Ascending aorta (tissue), 2 donors: ENCODE data around the gene PPARD. TPM values are rescaled to one million over a fixed set of nuclear protein-coding genes. Genes with fewer than 3 reads are reported as not detected.
"Not testable (repeated sequence)": the region's sequence is repeated elsewhere in the genome, so short reads cannot be mapped to it uniquely, and the experiment has no call there.

ENCODE experiments used
- DNase-seq, 2 donors: peaks; one replicate each; pipeline ENCODE4 v3.0.0-alpha.2; 2019; ENCODE audit warnings: low spot score in 2 of 2
- H3K27ac ChIP-seq, 2 donors: fragments of 200-600 bp; sonication (generic); one replicate each; pipeline ENCODE4 v1.5.1; 2016 to 2017; ENCODE audit warnings: mild to moderate bottlenecking in 1 of 2
- H3K27me3 ChIP-seq: fragments of 200-600 bp; sonication (generic); one replicate; pipeline ENCODE4 v1.5.1; 2017
- H3K36me3 ChIP-seq, 2 donors: fragments of 200-600 bp; sonication (generic); one replicate each; pipeline ENCODE4 v1.5.1; 2016
- H3K4me1 ChIP-seq, 2 donors: fragments of 200-600 bp; sonication (generic); one replicate each; pipeline ENCODE4 v1.5.1; 2016 to 2017; ENCODE audit warnings: mild to moderate bottlenecking in 1 of 2
- H3K4me3 ChIP-seq, 2 donors: fragments of 200-600 bp; sonication (generic); one replicate each; pipeline ENCODE4 v1.5.1; 2016 to 2017; ENCODE audit warnings: mild to moderate bottlenecking in 1 of 2
- H3K9me3 ChIP-seq, 2 donors: fragments of 200-600 bp; sonication (generic); one replicate each; pipeline ENCODE4 v1.5.1; 2016
- intact Hi-C: fragments of 100-400 bp; cut with DNase I; formaldehyde crosslinking; loops from one replicate; pipeline ENCODE4 v1.15.1; 2023
- total RNA-seq: library from RNA; depleted of rRNA; stranded (reverse); fragments of >200 nt; gene quantifications from one replicate; pipeline ENCODE4 v1.1.0, GENCODE V29; 2016
- TF ChIP-seq, protein P1 (sequence below), 3 experiments: fragments of 200-600 bp in 2 of 3; fragments of 450-650 bp in 1 of 3; sonication (generic) in 2 of 3; IDR thresholded peaks; one replicate each; pipeline ENCODE4 v1.5.1; 2016 to 2019; ENCODE audit warnings: antibody characterized with exemption in 3 of 3, mild to moderate bottlenecking in 1 of 3, moderate library complexity in 1 of 3

Gene PPARD
- total RNA-seq, 1 donor from 2014 or later: 21.1 TPM

- peaks cover 26 to 34% of the 10 kb centered on the region in 2 donors for H3K36me3 ChIP-seq
- no peaks in the 10 kb centered on the region for H3K4me1 ChIP-seq
- peaks cover 16 to 20% of the 10 kb centered on the region in 2 donors for H3K9me3 ChIP-seq
- H3K27me3 ChIP-seq: no peaks in the 10 kb centered on the region
- intact Hi-C loops: no loop called here
- H3K27ac ChIP-seq: no peak overlapping the region
- TF ChIP-seq, protein P1, sequence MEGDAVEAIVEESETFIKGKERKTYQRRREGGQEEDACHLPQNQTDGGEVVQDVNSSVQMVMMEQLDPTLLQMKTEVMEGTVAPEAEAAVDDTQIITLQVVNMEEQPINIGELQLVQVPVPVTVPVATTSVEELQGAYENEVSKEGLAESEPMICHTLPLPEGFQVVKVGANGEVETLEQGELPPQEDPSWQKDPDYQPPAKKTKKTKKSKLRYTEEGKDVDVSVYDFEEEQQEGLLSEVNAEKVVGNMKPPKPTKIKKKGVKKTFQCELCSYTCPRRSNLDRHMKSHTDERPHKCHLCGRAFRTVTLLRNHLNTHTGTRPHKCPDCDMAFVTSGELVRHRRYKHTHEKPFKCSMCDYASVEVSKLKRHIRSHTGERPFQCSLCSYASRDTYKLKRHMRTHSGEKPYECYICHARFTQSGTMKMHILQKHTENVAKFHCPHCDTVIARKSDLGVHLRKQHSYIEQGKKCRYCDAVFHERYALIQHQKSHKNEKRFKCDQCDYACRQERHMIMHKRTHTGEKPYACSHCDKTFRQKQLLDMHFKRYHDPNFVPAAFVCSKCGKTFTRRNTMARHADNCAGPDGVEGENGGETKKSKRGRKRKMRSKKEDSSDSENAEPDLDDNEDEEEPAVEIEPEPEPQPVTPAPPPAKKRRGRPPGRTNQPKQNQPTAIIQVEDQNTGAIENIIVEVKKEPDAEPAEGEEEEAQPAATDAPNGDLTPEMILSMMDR (IDR thresholded peaks at IDR 0.05): no peak
- no peak for DNase-seq
- H3K4me3 ChIP-seq: no peak overlapping the region
Observed at GRCh38 chr6:35428421-35429149, 86.2 kb downstream of the PPARD start.

- H3K27me3 ChIP-seq: no peaks in the 10 kb centered on the region
- no peak for DNase-seq
- H3K4me3 ChIP-seq: no peak overlapping the region
- intact Hi-C loops: no loop called here
- H3K27ac ChIP-seq: no peak overlapping the region
- peaks cover 16 to 20% of the 10 kb centered on the region in 2 donors for H3K9me3 ChIP-seq
- H3K36me3 ChIP-seq: peaks cover 20 to 25% of the 10 kb centered on the region in 2 donors
- TF ChIP-seq, protein P1 (IDR thresholded peaks at IDR 0.05): no peak
- no peaks in the 10 kb centered on the region for H3K4me1 ChIP-seq
Observed at GRCh38 chr6:35429463-35429862, 87.1 kb downstream of the PPARD start.

- TF ChIP-seq, protein P1 (IDR thresholded peaks at IDR 0.05): no peak
- Histone ChIP-seq H3K4me3 (no peak overlapping the region), H3K27ac (no peak overlapping the region), H3K4me1 (no peaks in the 10 kb centered on the region), H3K36me3 (peaks cover 0 to under 1% of the 10 kb centered on the region in 2 donors), H3K9me3 (peaks cover 16 to 20% of the 10 kb centered on the region in 2 donors), H3K27me3 (no peaks in the 10 kb centered on the region)
- DNase-seq: no peak
- intact Hi-C loops: no loop called here
Observed at GRCh38 chr6:35432291-35432690, 89.9 kb downstream of the PPARD start.

DNA sequence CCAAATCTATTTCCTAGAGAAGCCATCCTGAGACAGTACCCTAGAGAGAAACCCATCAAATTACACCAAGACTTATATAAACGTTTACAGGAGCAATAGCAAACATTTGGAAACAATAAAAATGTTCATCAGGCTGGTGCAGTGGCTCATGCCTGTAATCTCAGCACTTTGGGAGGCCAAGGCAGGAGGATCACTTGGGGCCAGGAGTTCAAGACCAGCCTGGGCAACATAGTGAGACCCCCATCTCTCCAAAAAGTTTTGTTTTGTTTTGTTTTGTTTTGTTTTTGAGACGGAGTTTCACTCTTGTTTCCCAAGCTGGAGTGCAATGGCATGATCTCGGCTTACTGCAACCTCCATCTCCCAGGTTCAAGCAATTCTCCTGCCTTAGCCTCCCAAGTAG is 90.3 kb downstream of the PPARD start:
- H3K27me3 ChIP-seq, DNase-seq, H3K36me3 ChIP-seq, H3K27ac ChIP-seq, intact Hi-C loops, H3K4me1 ChIP-seq, H3K4me3 ChIP-seq: not testable (repeated sequence)
- peaks cover 16 to 20% of the 10 kb centered on the region in 2 donors for H3K9me3 ChIP-seq

GRCh38 chr6:35435074-35435837 is 92.9 kb downstream of the PPARD start:
- TF ChIP-seq, protein P1 (IDR thresholded peaks at IDR 0.05): no peak
- DNase-seq: no peak
- Histone ChIP-seq H3K4me1 (no peaks in the 10 kb centered on the region), H3K36me3 (no peaks in the 10 kb centered on the region), H3K4me3 (no peak overlapping the region), H3K9me3 (peaks cover 0 to 2% of the 10 kb centered on the region in 2 donors), H3K27ac (no peak overlapping the region), H3K27me3 (no peaks in the 10 kb centered on the region)
- intact Hi-C loops: no loop called here
